B cell (primary cell): Measurements from ENCODE around the gene HNRNPLL.

Experiments
- CTCF ChIP-seq: fragments of 200-600 bp; IDR thresholded peaks from one replicate; pipeline ENCODE4 v1.8.0; 2022; ENCODE audit warnings: antibody characterized with exemption, mild to moderate bottlenecking
- EZH2 ChIP-seq: IDR thresholded peaks from 2 replicates; pipeline ENCODE4 v1.6.1; 2012; ENCODE audit warnings: borderline replicate concordance, low read depth, mild to moderate bottlenecking, moderate library complexity, low read length; ENCODE audit not compliant: insufficient read depth, poor library complexity, severe bottlenecking

- TF ChIP-seq CTCF (no peak), EZH2 (no peak)
Measured at GRCh38 chr2:38535404-38535743, 67.4 kb downstream of the HNRNPLL start.
